ENCODE measurements around the gene PRDM16.

GRCh38 chr1:3082051-3082450 is 13.0 kb downstream of the PRDM16 start:
- no peak for TF ChIP-seq CTCF (conservative IDR thresholded peaks at IDR 0.05)
- no peak for TF ChIP-seq ZFX (IDR thresholded peaks at IDR 0.05)

Data from C4-2B (cell line).